ENCODE data around the gene CYP19A1.

DNA sequence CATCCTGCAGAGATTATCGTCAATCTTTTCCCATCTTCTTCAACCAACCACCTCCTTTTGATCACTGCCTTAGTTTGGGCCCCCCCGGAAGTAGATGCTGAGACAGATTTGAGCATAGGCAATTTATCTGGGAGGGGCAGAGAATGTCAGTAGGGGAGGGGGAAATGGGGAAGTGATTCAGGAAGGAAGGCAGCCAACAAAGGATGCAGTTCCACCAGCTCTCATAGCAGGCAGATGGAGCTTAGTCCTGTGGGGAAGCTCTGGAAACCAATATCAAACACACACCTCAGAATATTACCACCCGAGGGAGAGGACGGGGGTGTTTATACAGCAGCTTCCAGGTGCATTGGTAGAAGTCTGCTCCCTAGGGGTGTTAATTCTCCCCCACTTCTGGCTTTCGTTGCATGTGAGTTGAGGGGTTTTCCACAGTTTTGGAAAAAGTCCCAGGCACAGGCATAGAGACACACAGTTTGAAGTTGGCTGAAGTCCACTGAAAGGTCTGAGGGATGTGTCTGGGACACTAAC is 152.2 kb downstream of the CYP19A1 start:
- TF ChIP-seq POLR2AphosphoS5 (IDR thresholded peaks at IDR 0.05) (no peak), POLR2A (IDR thresholded peaks at IDR 0.05) (no peak)
- TF ChIP-seq, protein P1, sequence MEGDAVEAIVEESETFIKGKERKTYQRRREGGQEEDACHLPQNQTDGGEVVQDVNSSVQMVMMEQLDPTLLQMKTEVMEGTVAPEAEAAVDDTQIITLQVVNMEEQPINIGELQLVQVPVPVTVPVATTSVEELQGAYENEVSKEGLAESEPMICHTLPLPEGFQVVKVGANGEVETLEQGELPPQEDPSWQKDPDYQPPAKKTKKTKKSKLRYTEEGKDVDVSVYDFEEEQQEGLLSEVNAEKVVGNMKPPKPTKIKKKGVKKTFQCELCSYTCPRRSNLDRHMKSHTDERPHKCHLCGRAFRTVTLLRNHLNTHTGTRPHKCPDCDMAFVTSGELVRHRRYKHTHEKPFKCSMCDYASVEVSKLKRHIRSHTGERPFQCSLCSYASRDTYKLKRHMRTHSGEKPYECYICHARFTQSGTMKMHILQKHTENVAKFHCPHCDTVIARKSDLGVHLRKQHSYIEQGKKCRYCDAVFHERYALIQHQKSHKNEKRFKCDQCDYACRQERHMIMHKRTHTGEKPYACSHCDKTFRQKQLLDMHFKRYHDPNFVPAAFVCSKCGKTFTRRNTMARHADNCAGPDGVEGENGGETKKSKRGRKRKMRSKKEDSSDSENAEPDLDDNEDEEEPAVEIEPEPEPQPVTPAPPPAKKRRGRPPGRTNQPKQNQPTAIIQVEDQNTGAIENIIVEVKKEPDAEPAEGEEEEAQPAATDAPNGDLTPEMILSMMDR (IDR thresholded peaks at IDR 0.05), result no peak
